ENCODE measurements around the gene ASNS. TPM values are rescaled to one million over a fixed set of nuclear protein-coding genes. Genes with fewer than 3 reads are reported as not detected.

Gene ASNS
- 36.8 and 42.6 TPM in 2 replicates for total RNA-seq (2013; cell fraction: nucleolus; rRNA removed)
- 40.0 and 42.3 TPM in 2 replicates for total RNA-seq (2014; rRNA removed)
- total RNA-seq (2014; rRNA removed; fragmentation: Illumina TruSeq; extraction: Trizol), result 59.7 and 60.2 TPM in 2 replicates
- total RNA-seq (2021), result 64.5 and 64.6 TPM in 2 replicates
- polyA plus RNA-seq (2011; ENCODE audit: low read depth), result 54.3 TPM
- 33.1 and 48.6 TPM in 2 replicates for polyA plus RNA-seq (2011; rRNA removed)
- polyA plus RNA-seq (2011; cell fraction: cytosol; rRNA removed), result 23.8 and 29.0 TPM in 2 replicates
- 50.8 and 55.3 TPM in 2 replicates for polyA plus RNA-seq (2011; cell fraction: nucleus; rRNA removed)
- 57.3 and 65.2 TPM in 2 replicates for polyA plus RNA-seq (2012)
- 105 and 130 TPM in 2 replicates for polyA plus RNA-seq (2014; fragmentation: Illumina TruSeq; extraction: Trizol)
- polyA plus RNA-seq (2014; fragmentation: Nextera tagmentation; extraction: Ambion mirVana), result 10 to 100 TPM; 86.4 to 89.5 TPM
- polyA plus RNA-seq (2014; rRNA removed), result 47.8 and 52.7 TPM in 2 replicates
- 10 to 100 TPM; 70.3 to 76.5 TPM for polyA plus RNA-seq (2016; fragmentation: Nextera tagmentation; extraction: Ambion mirVana)
- 32.9 and 37.7 TPM in 2 replicates for polyA minus RNA-seq (2011; rRNA and poly(A)+ RNA removed)
- polyA minus RNA-seq (2011; cell fraction: cytosol; rRNA and poly(A)+ RNA removed), result 10.0 and 15.6 TPM in 2 replicates
- 15.7 and 21.2 TPM in 2 replicates for polyA minus RNA-seq (2011; cell fraction: nucleus; rRNA and poly(A)+ RNA removed)
- Bru-seq, nascent RNA, result percentile 86 among the genes with signal in this experiment
- percentile 85 among the genes with signal in this experiment for BruChase-seq, experiment 1, labeled RNA remaining after a 6-hour chase
- percentile 88 among the genes with signal in this experiment for BruChase-seq, experiment 2, labeled RNA remaining after a 2-hour chase
- long read RNA-seq, experiment 1, transcript ASNS-202 (13 exons, 1,994 nt), result major isoform, 65 of 69 reads
- long read RNA-seq, experiment 1, partial matches to known transcripts, result 0 of 69 reads
- long read RNA-seq, experiment 1, other reads (novel, unspliced or antisense), result 3 of 69 reads
- long read RNA-seq, experiment 2, transcript ASNS-209 (13 exons, 1,812 nt), result minor isoform, 11 of 695 reads
- long read RNA-seq, experiment 2, transcript ASNS-202 (13 exons, 1,994 nt), result major isoform, 658 of 695 reads
- long read RNA-seq, experiment 2, partial matches to known transcripts, result 10 of 695 reads
- long read RNA-seq, experiment 2, other reads (novel, unspliced or antisense), result 13 of 695 reads

GRCh38 chr7:97872025-97872669 lies at the start of gene ASNS:
ASNS (minus strand) TSS chr7:97872408; CDS start chr7:97869156, 3,252 bp downstream.
- DNase-seq (ENCODE audit: low read depth, low spot score) (peak; percentile 59), ATAC-seq (peak; percentile 99), FAIRE-seq (peak; percentile 72)
- intact Hi-C loops (cut with micrococcal nuclease; ENCODE audit: unreplicated experiment) (loop anchor here (5.0 kb wide), 1 partner anchor 55 kb away; no protein-coding TSS in a partner anchor), in situ Hi-C loops (cut with MboI) (no loop called here)
- ChIA-PET SMC1A (ENCODE audit: uncharacterized antibody, unreplicated experiment) (interaction anchor here (1.2 kb wide), 2 partner anchors 16 to 247 kb away, joined by 3 read pairs; no protein-coding TSS in a partner anchor), POLR2A (interaction anchor here (0.7 kb wide), 1 partner anchor 1639 kb away, joined by 3 read pairs; no protein-coding TSS in a partner anchor), RAD21 (ENCODE audit: unreplicated experiment) (interaction anchor here (0.7 to 1.2 kb wide), 2 partner anchors 142 to 165 kb away, joined by 3 to 4 read pairs; no protein-coding TSS in a partner anchor), CTCF (interaction anchor here (1.1 to 1.2 kb wide), 4 partner anchors 27 to 753 kb away, joined by 3 to 8 read pairs (median 4); no protein-coding TSS in a partner anchor)
- Histone ChIP-seq H2AFZ (ENCODE audit: control insufficient read depth, low read depth, low read length) (peak within 1 kb of the TSS; percentile 91), H3K4me2 (ENCODE audit: control insufficient read depth, insufficient read depth) (peak within 1 kb of the TSS; percentile 90), H3K9ac (ENCODE audit: control insufficient read depth, insufficient read depth, low read length) (peak within 1 kb of the TSS; percentile 75), H3K27ac (ENCODE audit: control insufficient read depth, insufficient read depth) (peak within 1 kb of the TSS; percentile 73), H3K4me3 (peak within 1 kb of the TSS; percentile 77), H3K79me2 (ENCODE audit: control insufficient read depth, insufficient read depth, low read length) (peaks cover 7% of the 10 kb centered on the region), H3K36me3 (ENCODE audit: control insufficient read depth in 2 of 2, insufficient read depth in 2 of 2, low read length in 1 of 2) (no peaks in the 10 kb centered on the region; a peak in 1 of 4 replicates), H4K20me1 (ENCODE audit: control insufficient read depth, insufficient read depth) (no peaks in the 10 kb centered on the region), H3K9me3 (replicated peaks; ENCODE audit: control insufficient read depth, insufficient read depth, low read length) (no peaks in the 10 kb centered on the region), H3K4me1 (ENCODE audit: control insufficient read depth, insufficient read depth, low read length) (no peaks in the 10 kb centered on the region; the same call in 1 of the 2 replicates), H3K27me3 (replicated peaks in 1 of 2; ENCODE audit: control insufficient read depth in 2 of 2, insufficient read depth in 2 of 2, low read length in 1 of 2) (no peaks in the 10 kb centered on the region)
- under 1% methylated on average over 44 of the region's 58 CpGs for WGBS (ENCODE audit: insufficient coverage, insufficient replicate concordance, low lambda C conversion rate, missing lambda C conversion rate)
- BruUV-seq (replicated peaks), result no TSS peak
- TF ChIP-seq IRF4 (IDR thresholded peaks at IDR 0.05; ENCODE audit: low read depth, low read length) (no peak), ESRRA (IDR thresholded peaks at IDR 0.05; ENCODE audit: low read length) (no peak), MYC (IDR thresholded peaks at IDR 0.05; ENCODE audit: insufficient read depth, insufficient read length, insufficient replicate concordance, low read length, severe bottlenecking) (no peak), E2F4 (IDR thresholded peaks at IDR 0.05; ENCODE audit: low read depth, low read length) (0 out of 2 replicates have a peak, but pooled peaks have one; percentile 18), PKNOX1 (IDR thresholded peaks at IDR 0.05) (peak; percentile 57), TAF1 (IDR thresholded peaks at IDR 0.05; ENCODE audit: borderline replicate concordance, low read depth, low read length) (peak; percentile 15; the same call in 1 of the 2 replicates), SIX5 (IDR thresholded peaks at IDR 0.05; ENCODE audit: low read depth, low read length, severe bottlenecking) (no peak), SUPT20H (IDR thresholded peaks at IDR 0.05; ENCODE audit: borderline replicate concordance, control insufficient read depth, low read depth, low read length) (no peak), CUX1 (IDR thresholded peaks at IDR 0.05; ENCODE audit: insufficient replicate concordance, low read depth, low read length) (no peak)

Data from GM12878 (cell line).